Mesodermal cell (in vitro differentiated cells): ENCODE measurements around the gene TAF11L13. TPM values are rescaled to one million over a fixed set of nuclear protein-coding genes. Genes with fewer than 3 reads are reported as not detected.
"Not testable (repeated sequence)": the region's sequence is repeated elsewhere in the genome, so short reads cannot be mapped to it uniquely, and the experiment has no call there.

Experiments
- H3K27ac ChIP-seq: 2 replicates; pipeline ENCODE4 v1.7.0; 2013; ENCODE audit warnings: mild to moderate bottlenecking, low read depth, low read length, moderate library complexity; ENCODE audit not compliant: severe bottlenecking
- H3K36me3 ChIP-seq: 2 replicates; pipeline ENCODE4 v1.7.1; 2013; ENCODE audit warnings: mild to moderate bottlenecking, low read length, moderate library complexity; ENCODE audit not compliant: control insufficient read depth, insufficient read depth
- H3K4me1 ChIP-seq: one replicate; pipeline ENCODE4 v1.7.1; 2013; ENCODE audit warnings: mild to moderate bottlenecking, low read length; ENCODE audit not compliant: insufficient read depth, control insufficient read depth, poor library complexity, severe bottlenecking
- H3K4me3 ChIP-seq: 2 replicates; pipeline ENCODE4 v1.7.0; 2013; ENCODE audit warnings: low read length, control low read depth, mild to moderate bottlenecking; ENCODE audit not compliant: insufficient read depth, poor library complexity, severe bottlenecking; ENCODE audit errors: extremely low read depth
- H3K9me3 ChIP-seq: 2 replicates; pipeline ENCODE4 v1.7.1; 2013; ENCODE audit warnings: mild to moderate bottlenecking, low read length, moderate library complexity; ENCODE audit not compliant: control insufficient read depth
- WGBS, 2 experiments: methylation state at CpG; one replicate each; pipeline ENCODE4 v1.1.5; 2013; ENCODE audit warnings: missing lambda C conversion rate in 2 of 2; ENCODE audit not compliant: insufficient coverage in 2 of 2; 5-methylcytosine and 5-hydroxymethylcytosine counted together
- polyA plus RNA-seq, 2 experiments: library from polyadenylated mRNA; stranded (reverse); fragments of 50-300 nt; gene quantifications; one replicate each; pipeline ENCODE4 v1.2.3, GENCODE V29; 2013

TAF11L13 gene
- not detected for polyA plus RNA-seq (2013, experiment 1 of 2)
- not detected for polyA plus RNA-seq (2013, experiment 2 of 2)

- H3K27ac ChIP-seq, H3K4me1 ChIP-seq, H3K4me3 ChIP-seq, H3K36me3 ChIP-seq, H3K9me3 ChIP-seq: not testable (repeated sequence)
- no CpG with 5 or more reads among the region's 12 CpGs for WGBS, 2 experiments
Observed at GRCh38 chr5:17631788-17632187, at the start of gene TAF11L13. Gene TAF11L13 (plus strand): TSS chr5:17632088.

GRCh38 chr5:17585658-17586057 is 46.2 kb upstream of the TAF11L13 start, which contains the start of gene TAF11L7:
Gene TAF11L7 (minus strand): TSS chr5:17585758.
- no CpG with 5 or more reads among the region's 16 CpGs for WGBS, 2 experiments
- H3K27ac ChIP-seq = not testable (repeated sequence)

DNA sequence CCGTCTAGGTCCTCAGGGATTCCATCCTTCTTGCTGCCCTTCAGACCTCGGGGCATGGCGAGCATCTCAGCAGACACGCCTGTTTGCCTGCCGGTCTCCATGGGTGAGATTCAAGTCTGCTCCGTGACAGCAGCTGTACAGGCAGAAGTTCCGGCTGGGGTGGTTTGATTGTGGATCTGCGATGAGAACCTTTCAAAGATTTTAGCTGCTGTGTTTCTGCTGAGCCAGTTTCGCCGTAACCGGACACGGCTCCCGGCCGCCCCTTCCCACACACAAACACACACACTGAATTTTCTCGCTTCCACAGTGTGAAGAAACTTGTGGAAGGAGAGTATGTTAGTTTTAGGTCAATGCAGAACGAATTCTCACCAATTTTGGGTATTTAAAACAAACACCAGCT is 41.0 kb upstream of the TAF11L13 start, which contains the start of gene TAF11L8:
TSS of gene TAF11L8 (minus strand) at position 101 of the 400 bp plus-strand sequence.
- no CpG with 5 or more reads among the region's 16 CpGs for WGBS, 2 experiments
- H3K27ac ChIP-seq, H3K9me3 ChIP-seq, H3K4me3 ChIP-seq, H3K36me3 ChIP-seq, H3K4me1 ChIP-seq: not testable (repeated sequence)

More at GRCh38 chr5:17585658-17586057, 46.2 kb upstream of the TAF11L13 start, which contains the start of gene TAF11L7:
- H3K9me3 ChIP-seq, H3K4me1 ChIP-seq, H3K4me3 ChIP-seq, H3K36me3 ChIP-seq: not testable (repeated sequence)

GRCh38 chr5:17594255-17594654 is 37.6 kb upstream of the TAF11L13 start, which contains the start of gene TAF11L9:
Gene TAF11L9 (minus strand): TSS chr5:17594394.
- H3K9me3 ChIP-seq, H3K27ac ChIP-seq, H3K4me3 ChIP-seq, H3K4me1 ChIP-seq, H3K36me3 ChIP-seq: not testable (repeated sequence)
- WGBS, 2 experiments = no CpG with 5 or more reads among the region's 15 CpGs

GRCh38 chr5:17597728-17598127 is 34.2 kb upstream of the TAF11L13 start, which contains the start of gene TAF11L10:
Gene TAF11L10 (minus strand): TSS chr5:17597828.
- not testable (repeated sequence) for H3K4me3 ChIP-seq, H3K36me3 ChIP-seq, H3K9me3 ChIP-seq, H3K27ac ChIP-seq, H3K4me1 ChIP-seq
- WGBS, 2 experiments = no CpG with 5 or more reads among the region's 15 CpGs

GRCh38 chr5:17603880-17604279 is 28.0 kb upstream of the TAF11L13 start, which contains the start of gene TAF11L11:
Gene TAF11L11 (plus strand): TSS chr5:17604183.
- not testable (repeated sequence) for H3K4me3 ChIP-seq, H3K9me3 ChIP-seq, H3K27ac ChIP-seq, H3K4me1 ChIP-seq, H3K36me3 ChIP-seq
- WGBS, 2 experiments = 94% methylated on average over 3 of the region's 6 CpGs; no CpG with 5 or more reads in 1 of the 2 experiments

DNA sequence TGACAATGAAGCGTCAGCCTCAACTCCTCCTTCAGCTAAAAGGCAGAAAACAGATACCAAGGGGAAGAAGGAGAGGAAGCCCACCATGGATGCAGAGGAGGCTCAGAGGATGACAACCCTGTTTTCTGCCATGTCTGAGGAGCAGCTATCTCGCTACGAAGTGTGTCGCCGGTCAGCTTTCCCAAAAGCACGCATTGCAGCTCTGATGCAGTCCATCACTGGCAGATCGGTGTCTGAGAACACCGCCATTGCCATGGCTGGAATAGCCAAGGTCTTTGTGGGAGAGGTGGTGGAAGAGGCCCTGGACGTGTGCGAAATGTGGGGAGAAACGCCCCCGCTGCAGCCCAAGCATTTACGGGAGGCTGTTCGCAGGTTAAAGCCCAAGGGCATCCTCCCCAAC is 26.9 kb upstream of the TAF11L13 start:
- H3K36me3 ChIP-seq = no peaks in the 10 kb centered on the region
- no peaks in the 10 kb centered on the region for H3K4me1 ChIP-seq
- 90% methylated on average over 2 of the region's 14 CpGs; no CpG with 5 or more reads in 1 of the 2 experiments for WGBS, 2 experiments
- H3K9me3 ChIP-seq = no peaks in the 10 kb centered on the region
- H3K27ac ChIP-seq = no peak overlapping the region
- H3K4me3 ChIP-seq = no peak overlapping the region

- H3K36me3 ChIP-seq, H3K4me1 ChIP-seq, H3K27ac ChIP-seq, H3K9me3 ChIP-seq, H3K4me3 ChIP-seq: not testable (repeated sequence)
- WGBS, 2 experiments = 83 to 86% methylated on average over 1 of the region's 4 CpGs
Observed at GRCh38 chr5:17607461-17607860, 24.4 kb upstream of the TAF11L13 start.

DNA sequence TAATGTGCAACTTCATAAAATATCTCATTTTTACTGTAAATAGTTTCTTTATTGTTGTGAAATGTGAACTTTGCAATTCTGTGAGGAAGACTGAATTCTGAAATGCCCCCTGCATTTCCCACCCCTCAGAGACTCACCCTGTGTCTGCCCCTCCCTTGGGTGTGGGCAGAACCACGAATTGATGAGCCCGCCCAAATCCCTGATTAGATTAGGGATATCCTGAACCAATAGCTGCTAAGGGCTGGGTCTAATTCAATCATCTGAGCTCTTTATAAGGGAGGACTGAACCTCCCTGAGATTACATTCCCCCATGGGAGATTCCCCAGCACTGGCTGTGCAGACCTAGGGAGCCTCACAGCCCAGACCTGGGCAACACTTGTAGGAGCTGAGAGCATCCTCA is 21.8 kb upstream of the TAF11L13 start, which contains the start of gene TAF11L12:
TSS of gene TAF11L12 (plus strand) at position 301 of the 400 bp plus-strand sequence.
- H3K36me3 ChIP-seq, H3K9me3 ChIP-seq, H3K4me1 ChIP-seq, H3K27ac ChIP-seq, H3K4me3 ChIP-seq: not testable (repeated sequence)
- WGBS, 2 experiments = 80% methylated on average over 2 of the region's 2 CpGs; no CpG with 5 or more reads in 1 of the 2 experiments

- no peaks in the 10 kb centered on the region for H3K9me3 ChIP-seq
- no peaks in the 10 kb centered on the region for H3K4me1 ChIP-seq
- H3K36me3 ChIP-seq = no peaks in the 10 kb centered on the region
- WGBS, 2 experiments = 93 to 96% methylated on average over 10 to 11 of the region's 17 CpGs
- H3K4me3 ChIP-seq = no peak overlapping the region
- H3K27ac ChIP-seq = no peak overlapping the region
Observed at GRCh38 chr5:17614872-17615605, 16.8 kb upstream of the TAF11L13 start.

GRCh38 chr5:17619354-17619753 is 12.5 kb upstream of the TAF11L13 start:
- H3K36me3 ChIP-seq = no peaks in the 10 kb centered on the region
- no peak overlapping the region for H3K27ac ChIP-seq
- no peaks in the 10 kb centered on the region for H3K9me3 ChIP-seq
- H3K4me3 ChIP-seq = no peak overlapping the region
- no peaks in the 10 kb centered on the region for H3K4me1 ChIP-seq
- 89 to 90% methylated on average over 2 of the region's 3 CpGs for WGBS, 2 experiments
